Placental epithelial cell (primary cell): ENCODE data around the gene BIN1. TPM values are rescaled to one million over a fixed set of nuclear protein-coding genes. Genes with fewer than 3 reads are reported as not detected.

Experiments used
- small RNA-seq: library from RNA; depleted of rRNA; stranded (forward); fragments of <200 nt; gene quantifications from one replicate; pipeline ENCODE3, GENCODE V24; 2012
- total RNA-seq: library from RNA; depleted of rRNA; stranded (reverse); fragments of >200 nt; gene quantifications from 2 replicates; pipeline ENCODE4 v1.2.3, GENCODE V29; 2012

The BIN1 gene, protein sequence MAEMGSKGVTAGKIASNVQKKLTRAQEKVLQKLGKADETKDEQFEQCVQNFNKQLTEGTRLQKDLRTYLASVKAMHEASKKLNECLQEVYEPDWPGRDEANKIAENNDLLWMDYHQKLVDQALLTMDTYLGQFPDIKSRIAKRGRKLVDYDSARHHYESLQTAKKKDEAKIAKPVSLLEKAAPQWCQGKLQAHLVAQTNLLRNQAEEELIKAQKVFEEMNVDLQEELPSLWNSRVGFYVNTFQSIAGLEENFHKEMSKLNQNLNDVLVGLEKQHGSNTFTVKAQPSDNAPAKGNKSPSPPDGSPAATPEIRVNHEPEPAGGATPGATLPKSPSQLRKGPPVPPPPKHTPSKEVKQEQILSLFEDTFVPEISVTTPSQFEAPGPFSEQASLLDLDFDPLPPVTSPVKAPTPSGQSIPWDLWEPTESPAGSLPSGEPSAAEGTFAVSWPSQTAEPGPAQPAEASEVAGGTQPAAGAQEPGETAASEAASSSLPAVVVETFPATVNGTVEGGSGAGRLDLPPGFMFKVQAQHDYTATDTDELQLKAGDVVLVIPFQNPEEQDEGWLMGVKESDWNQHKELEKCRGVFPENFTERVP
- 7.9 and 11.4 TPM in 2 replicates for total RNA-seq

DNA sequence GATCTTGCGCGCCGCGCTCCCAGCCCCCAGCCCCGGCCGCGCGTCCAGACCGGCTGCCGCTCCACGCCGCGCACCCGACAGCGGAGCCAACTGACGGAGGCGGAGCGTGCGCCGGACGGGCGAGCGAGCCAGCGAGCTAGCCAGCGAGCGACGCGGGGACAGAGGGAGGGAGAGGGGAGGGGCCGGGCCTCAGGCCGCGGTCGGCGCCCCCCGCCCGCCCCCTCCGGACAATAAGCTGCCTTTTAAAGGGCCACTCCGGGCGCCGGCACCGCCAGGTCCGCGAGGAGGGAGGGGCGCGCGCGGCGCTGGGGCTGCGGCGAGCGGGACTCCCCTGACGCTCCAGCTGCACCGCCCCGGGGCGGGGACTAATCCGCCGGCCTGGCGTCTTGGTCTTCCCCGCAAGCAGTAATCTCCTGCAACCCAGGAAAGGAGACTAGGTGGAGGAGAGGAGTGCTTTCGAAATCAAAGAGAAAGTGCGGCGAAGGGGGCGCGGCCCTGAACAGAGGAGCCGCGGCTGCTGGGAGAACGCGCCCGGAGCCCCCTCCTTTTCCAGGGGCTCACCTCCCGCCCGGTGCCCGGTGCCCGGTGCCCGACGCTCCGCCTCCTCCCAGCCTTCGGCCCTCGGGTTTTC is at the start of gene BIN1:
TSS of gene BIN1 (minus strand) at position 164 of the 631 bp plus-strand sequence. CDS start 211 bp downstream, outside the sequence.

Small RNA genes lying within 50 kb of the gene (small RNA-seq; reads per million reads assigned to genes)
- gene RNU7-182P, result not detected

Other genes with a start within 250 kb of the BIN1 start
- not detected in 2 replicates for gene TEX51, start 208.3 kb downstream of the BIN1 start, total RNA-seq
- 3.1 TPM in 2 replicates for gene CYP27C1, start 113.1 kb upstream of the BIN1 start, total RNA-seq
- 38.0 and 45.1 TPM in 2 replicates for gene ERCC3, start 187.0 kb upstream of the BIN1 start, total RNA-seq